Measurements from ENCODE around the gene ENTREP1.
"Not testable (repeated sequence)": the region's sequence is repeated elsewhere in the genome, so short reads cannot be mapped to it uniquely, and the experiment has no call there.

The ENTREP1 gene

DNA sequence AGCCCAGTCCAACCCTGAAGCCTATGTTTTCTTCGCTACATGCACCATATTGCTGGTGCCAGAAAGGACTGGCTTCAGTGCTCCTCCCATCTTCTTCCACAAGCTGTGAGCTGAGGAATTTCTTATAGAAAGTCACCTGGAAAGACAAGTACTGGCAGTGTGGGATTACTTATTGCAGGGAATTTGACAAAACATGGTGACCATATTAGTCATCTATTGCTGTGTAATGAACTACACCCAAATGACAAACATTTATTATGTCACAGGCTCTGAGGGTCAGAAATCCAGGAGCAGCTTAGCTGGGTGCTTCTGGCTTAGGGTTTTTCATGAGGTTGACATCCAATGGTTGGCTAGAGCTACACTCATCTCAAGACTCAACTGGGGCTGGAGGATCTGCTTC, 75.5 kb downstream of the ENTREP1 start:
- DNase-seq (ENCODE audit: extremely low read depth in 1 of 2, low read depth in 1 of 2): no peak

DNA sequence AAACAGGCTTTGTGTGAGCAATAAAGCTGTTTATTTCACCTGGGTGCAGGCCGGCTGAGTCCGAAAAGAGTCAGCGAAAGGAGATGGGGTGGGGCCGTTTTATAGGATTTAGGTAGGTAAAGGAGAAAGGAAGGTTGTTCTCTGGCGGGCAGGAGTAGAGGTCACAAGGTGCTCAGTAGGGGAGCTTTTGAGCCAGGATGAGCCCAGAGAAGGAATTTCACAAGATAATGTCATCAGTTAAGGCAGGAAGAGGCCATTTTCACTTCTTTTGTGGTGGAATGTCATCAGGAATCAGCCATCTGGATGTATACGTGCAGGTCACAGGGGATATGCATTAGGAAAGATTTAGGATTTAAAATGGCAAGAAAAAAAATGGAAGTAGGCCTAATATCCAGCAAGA, 84.9 kb downstream of the ENTREP1 start:
- DNase-seq (ENCODE audit: extremely low read depth in 1 of 2, low read depth in 1 of 2): not testable (repeated sequence)

- no peak for DNase-seq (ENCODE audit: extremely low read depth in 1 of 2, low read depth in 1 of 2)
Measured at GRCh38 chr9:69411246-69411645, 86.2 kb downstream of the ENTREP1 start.

DNA sequence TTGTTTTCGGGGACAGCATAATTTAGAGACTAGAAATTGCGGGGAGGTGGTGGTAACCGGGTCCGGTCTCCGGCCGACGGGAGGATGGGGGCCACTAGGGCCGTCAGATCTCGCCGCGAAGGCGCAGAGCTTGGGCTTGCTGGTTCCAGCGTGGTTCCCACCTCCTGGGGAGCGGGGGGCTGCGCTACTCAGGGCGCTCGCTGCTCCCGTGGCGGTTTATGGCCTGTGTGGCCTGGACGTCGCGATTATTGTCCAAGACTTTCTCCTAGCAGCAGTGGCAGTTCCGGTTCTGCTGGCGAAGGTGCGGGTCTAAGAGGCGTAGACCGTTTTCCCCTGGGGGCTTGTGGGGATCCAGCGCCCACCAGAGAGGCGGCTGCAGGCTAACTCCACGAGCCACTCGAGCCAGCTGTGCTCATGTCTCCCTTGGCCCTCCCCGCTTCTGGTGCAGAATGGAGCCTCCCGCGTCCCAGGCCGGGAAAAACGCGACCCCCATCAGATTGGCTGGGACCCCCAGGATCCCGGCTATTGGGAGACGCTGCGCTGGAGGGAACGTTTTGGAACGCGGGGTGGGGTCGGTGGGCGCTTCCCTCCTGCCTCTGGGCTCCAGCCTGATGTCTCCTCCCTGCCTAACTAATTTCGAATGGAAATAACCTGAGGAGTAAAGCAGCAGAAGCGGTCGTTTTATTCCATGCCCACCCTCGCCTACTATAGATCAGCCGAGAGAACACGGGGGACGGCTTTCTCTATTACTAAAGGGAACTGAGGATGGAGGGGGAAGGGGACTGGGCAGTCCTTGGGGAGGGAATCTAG, 87.1 kb downstream of the ENTREP1 start:
- DNase-seq (ENCODE audit: extremely low read depth in 1 of 2, low read depth in 1 of 2): no peak

DNA sequence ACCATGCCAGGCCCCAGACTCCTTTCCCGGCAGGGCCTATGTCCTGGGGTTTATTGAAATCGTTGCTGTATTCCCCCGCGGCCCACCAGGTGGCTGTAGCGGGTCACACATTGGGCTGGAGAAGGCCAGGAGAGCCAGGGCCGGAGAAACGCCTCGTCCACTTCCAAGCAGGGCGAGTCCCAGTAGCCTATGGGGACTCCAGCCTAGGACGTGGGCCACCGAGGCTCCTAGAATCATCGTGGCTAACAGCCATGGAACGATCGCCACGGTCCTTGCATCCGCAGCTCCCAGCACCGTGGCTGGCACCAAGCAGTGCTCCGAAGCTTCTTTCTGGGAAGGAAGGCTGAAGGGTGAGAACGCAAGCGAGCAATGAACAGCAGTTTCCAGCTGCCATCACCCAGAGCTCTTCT, 87.7 kb downstream of the ENTREP1 start:
- DNase-seq (ENCODE audit: extremely low read depth in 1 of 2, low read depth in 1 of 2): no peak

DNA sequence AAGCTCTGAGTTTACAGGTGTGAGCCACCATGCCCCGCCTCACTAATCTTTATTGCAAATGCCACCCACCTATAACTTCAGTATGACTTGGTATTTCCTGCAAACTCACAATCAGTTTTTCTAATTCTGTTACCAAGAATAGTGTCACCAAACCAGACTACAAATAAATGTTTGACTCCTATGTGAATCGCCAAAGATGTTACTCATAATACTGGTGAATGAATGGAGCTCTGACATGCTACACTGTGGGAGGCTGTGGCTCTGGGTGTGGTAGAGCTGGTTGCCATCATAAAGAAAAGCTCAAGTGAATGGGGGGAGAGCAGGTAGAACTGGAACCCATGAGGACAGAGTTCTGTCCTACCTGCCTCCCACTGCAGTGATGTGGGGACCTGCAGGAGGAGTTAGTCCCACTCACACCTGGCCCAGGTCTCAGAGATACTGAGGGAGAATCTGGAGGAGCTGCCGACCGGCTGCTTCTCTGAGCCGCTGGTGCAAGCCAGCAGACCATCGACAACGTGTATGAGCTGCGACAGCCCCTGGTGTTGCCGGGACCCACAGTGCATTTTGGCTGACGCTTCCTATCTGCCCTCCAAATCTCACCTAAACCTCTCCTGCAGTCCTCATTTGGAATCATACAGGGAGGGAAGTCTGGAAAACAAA, 95.7 kb downstream of the ENTREP1 start:
- DNase-seq (ENCODE audit: extremely low read depth in 1 of 2, low read depth in 1 of 2): peak in 1 of 2 donors; percentile 11

- DNase-seq (ENCODE audit: extremely low read depth in 1 of 2, low read depth in 1 of 2): peak in 1 of 2 donors; percentile 4
Measured at GRCh38 chr9:69421908-69422801, 97.1 kb downstream of the ENTREP1 start.

DNA sequence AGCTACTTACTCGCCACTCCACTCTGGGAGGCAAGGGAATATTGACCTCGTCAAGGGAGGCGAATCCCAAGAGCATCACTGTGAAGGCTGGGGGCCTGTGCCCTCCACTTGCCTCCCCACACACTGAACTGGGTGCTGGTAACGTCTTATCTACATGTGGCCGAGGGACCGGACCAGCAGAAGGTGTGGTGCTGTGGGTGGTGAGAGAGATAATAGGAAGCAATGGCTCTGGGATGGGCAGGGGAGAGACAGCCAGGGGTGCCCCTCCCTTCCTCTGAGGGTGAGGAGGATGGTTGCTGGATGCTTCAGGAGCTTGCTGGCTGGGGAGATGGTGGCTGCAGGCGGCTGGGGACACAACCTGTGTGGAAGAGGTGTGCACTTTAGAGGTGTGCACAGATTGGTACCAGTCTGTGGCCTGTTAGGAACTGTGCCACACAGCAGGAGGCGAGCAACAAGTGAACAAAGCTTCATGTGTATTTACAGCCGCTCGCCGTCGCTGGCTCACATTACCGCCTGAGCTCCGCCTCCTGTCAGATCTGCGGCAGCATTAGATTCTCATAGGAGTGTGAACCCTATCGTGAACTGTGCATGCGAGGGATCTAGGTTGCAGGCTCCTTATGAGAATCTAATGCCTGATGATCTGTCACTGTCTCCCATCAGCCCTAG, 100.3 kb downstream of the ENTREP1 start:
- no peak for DNase-seq (ENCODE audit: extremely low read depth in 1 of 2, low read depth in 1 of 2)

GRCh38 chr9:69427286-69427685, 102.3 kb downstream of the ENTREP1 start:
- DNase-seq (ENCODE audit: extremely low read depth in 1 of 2, low read depth in 1 of 2): no peak

- no peak for DNase-seq (ENCODE audit: extremely low read depth in 1 of 2, low read depth in 1 of 2)
Measured at GRCh38 chr9:69428017-69428785, 103.2 kb downstream of the ENTREP1 start.

GRCh38 chr9:69429281-69429680, 104.3 kb downstream of the ENTREP1 start:
- no peak for DNase-seq (ENCODE audit: extremely low read depth in 1 of 2, low read depth in 1 of 2)

DNA sequence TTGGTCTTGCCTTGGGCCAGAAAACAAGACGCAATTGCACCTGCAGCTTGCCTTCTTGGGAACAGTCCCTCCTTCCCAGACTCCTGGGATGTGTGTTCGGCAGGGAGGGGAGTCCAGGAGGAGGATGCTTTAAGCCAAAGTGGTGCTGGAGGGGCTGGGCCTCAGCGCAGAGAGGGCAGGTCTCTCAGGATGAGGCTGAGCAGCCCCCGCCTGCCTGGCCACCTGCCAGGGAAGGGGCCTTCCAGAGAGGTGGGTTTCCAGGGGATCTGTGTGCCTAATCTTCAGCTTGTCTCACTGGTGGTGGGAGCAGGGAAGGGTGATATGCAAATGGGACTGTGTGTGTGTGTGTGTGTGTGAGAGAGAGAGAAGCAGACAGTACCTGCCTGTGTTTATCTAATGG, 105.2 kb downstream of the ENTREP1 start:
- no peak for DNase-seq (ENCODE audit: extremely low read depth in 1 of 2, low read depth in 1 of 2)

DNA sequence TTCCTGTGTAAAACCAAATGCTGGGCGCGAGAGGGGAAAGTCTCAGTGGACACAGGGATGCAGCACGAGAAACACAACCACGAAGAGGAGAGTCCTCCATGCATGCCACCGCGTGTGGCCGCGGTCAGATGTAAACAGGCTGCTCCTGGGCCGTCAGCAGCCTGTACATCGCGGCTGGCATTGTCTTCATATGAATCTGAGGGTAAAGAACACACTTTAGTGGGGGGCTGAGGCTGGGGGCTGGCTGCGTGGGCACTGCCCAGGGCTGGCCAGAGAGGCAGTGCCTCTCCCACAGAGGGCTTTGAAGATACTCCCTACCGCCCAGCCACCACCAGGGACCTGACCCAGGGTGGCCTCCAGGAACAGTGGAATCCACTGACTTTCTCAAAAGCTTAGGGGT, 106.2 kb downstream of the ENTREP1 start:
- no peak for DNase-seq (ENCODE audit: extremely low read depth in 1 of 2, low read depth in 1 of 2)

DNA sequence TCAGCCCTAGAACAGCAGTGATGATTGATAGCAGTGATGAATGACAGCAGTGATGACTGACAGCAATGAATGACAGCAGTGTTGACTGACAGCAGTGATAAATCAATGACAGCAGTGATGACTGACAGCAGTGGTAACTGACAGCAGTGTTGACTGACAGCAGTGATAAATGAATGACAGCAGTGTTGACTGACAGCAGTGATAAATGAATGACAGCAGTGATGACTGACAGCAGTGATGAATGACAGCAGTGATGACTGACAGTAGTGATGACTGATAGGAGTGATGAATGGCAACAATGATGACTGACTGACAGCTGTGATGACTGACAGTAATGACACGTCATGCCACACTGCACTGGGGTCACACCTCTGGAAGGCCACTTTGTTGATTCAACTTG, 106.8 kb downstream of the ENTREP1 start:
- DNase-seq (ENCODE audit: extremely low read depth in 1 of 2, low read depth in 1 of 2): no peak

GRCh38 chr9:69432623-69433022, 107.6 kb downstream of the ENTREP1 start:
- no peak for DNase-seq (ENCODE audit: extremely low read depth in 1 of 2, low read depth in 1 of 2)

DNA sequence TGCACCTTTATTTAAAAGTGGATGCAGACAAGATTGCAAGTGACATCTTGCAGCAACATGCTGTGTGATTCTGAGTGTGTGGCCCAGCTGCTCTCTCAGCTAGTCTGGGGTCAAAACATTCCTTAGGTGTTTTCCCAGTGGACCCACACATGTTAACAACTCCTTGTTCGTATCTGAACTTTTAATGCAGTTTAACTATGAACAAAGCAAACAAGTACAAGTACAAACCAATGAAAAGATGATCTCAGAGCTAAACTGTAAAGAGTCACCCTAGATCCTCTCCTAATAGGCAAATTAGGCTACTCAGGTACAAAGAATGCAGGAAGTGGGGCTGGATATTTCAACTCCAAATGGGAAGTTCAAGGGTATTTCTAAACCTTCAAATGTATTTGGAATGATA, 108.4 kb downstream of the ENTREP1 start:
- DNase-seq (ENCODE audit: extremely low read depth in 1 of 2, low read depth in 1 of 2): no peak

GRCh38 chr9:69433968-69434367, 109.0 kb downstream of the ENTREP1 start:
- no peak for DNase-seq (ENCODE audit: extremely low read depth in 1 of 2, low read depth in 1 of 2)

GRCh38 chr9:69439654-69440053, 114.6 kb downstream of the ENTREP1 start:
- DNase-seq (ENCODE audit: extremely low read depth in 1 of 2, low read depth in 1 of 2): not testable (repeated sequence)

DNA sequence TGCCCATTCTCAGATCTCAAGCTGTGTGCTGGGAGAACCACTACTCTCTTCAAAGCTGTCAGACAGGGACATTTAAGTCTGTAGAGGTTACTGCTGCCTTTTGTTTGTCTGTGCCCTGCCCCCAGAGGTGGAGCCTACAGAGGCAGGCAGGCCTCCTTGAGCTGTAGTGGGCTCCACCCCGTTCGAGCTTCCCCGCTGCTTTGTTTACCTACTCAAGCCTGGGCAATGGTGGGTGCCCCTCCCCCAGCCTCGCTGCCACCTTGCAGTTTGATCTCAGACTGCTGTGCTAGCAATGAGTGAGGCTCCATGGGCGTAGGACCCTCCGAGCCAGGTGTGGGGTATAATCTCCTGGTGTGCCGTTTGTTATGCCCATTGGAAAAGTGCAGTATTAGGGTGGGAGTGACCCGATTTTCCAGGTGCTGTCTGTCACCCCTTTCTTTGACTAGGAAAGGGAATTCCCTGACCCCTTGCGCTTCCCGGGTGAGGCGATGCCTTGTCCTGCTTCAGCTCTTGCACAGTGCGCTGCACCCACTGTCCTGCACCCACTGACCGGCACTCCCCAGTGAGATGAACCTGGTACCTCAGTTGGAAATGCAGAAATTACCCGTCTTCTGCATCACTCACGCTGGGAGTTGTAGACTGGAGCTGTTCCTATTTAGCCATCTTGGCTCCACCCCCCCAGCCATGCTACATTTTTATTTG, 115.4 kb downstream of the ENTREP1 start:
- DNase-seq (ENCODE audit: extremely low read depth in 1 of 2, low read depth in 1 of 2): not testable (repeated sequence)
